Liver (tissue), 9 donors: ENCODE measurements around the gene ZMYM1. TPM values are rescaled to one million over a fixed set of nuclear protein-coding genes. Genes with fewer than 3 reads are reported as not detected.

Experiments used
- DNase-seq: peaks from one replicate; pipeline ENCODE4 v3.0.0-alpha.2; 2017; ENCODE audit warnings: low spot score
- H3K27ac ChIP-seq, 2 donors: one replicate each; pipeline ENCODE4 v1.7.0; 2013; ENCODE audit warnings: inconsistent platforms in 2 of 2, low read length in 2 of 2, control low read depth in 1 of 2, low read depth in 1 of 2, mild to moderate bottlenecking in 1 of 2
- H3K27me3 ChIP-seq, 4 donors: one replicate each; pipeline versions ENCODE4 v1.6.1 to v1.7.0; 2013; ENCODE audit warnings: low read length in 3 of 4, inconsistent platforms in 1 of 4, mild to moderate bottlenecking in 1 of 4, moderate library complexity in 1 of 4; ENCODE audit not compliant: control insufficient read depth in 4 of 4, insufficient read depth in 4 of 4
- H3K36me3 ChIP-seq, 4 donors: one replicate each; pipeline versions ENCODE4 v1.6.1 to v1.7.0; 2013; ENCODE audit warnings: low read length in 3 of 4, mild to moderate bottlenecking in 3 of 4, low read depth in 1 of 4, moderate library complexity in 1 of 4; ENCODE audit not compliant: control insufficient read depth in 4 of 4, insufficient read depth in 3 of 4
- H3K4me1 ChIP-seq, 4 donors: one replicate each; pipeline versions ENCODE4 v1.6.1 to v1.7.0; 2013; ENCODE audit warnings: low read length in 3 of 4, mild to moderate bottlenecking in 3 of 4, moderate library complexity in 1 of 4; ENCODE audit not compliant: control insufficient read depth in 4 of 4, insufficient read depth in 4 of 4
- H3K4me3 ChIP-seq, 3 donors: one replicate each; pipeline versions ENCODE4 v1.6.1 to v1.7.0; 2013; ENCODE audit warnings: low read length in 3 of 3, control low read depth in 1 of 3, low read depth in 1 of 3, mild to moderate bottlenecking in 1 of 3
- H3K9ac ChIP-seq, 2 donors: one replicate each; pipeline ENCODE4 v1.7.0; 2013; ENCODE audit warnings: low read length in 2 of 2, mild to moderate bottlenecking in 2 of 2, moderate library complexity in 2 of 2, control low read depth in 1 of 2, low read depth in 1 of 2
- H3K9me3 ChIP-seq, 4 donors: one replicate each; pipeline versions ENCODE4 v1.6.1 to v1.7.0; 2013; ENCODE audit warnings: low read length in 3 of 4; ENCODE audit not compliant: control insufficient read depth in 4 of 4
- EGR1 ChIP-seq, 2 donors: IDR thresholded peaks; 2 replicates each; pipeline ENCODE4 v1.6.1; 2016 to 2018; ENCODE audit warnings: antibody characterized with exemption in 2 of 2, low read depth in 2 of 2
- FOXA1 ChIP-seq: IDR thresholded peaks from 2 replicates; pipeline ENCODE4 v1.6.1; 2016; ENCODE audit warnings: antibody characterized with exemption
- FOXA2 ChIP-seq: IDR thresholded peaks from 2 replicates; pipeline ENCODE4 v1.6.1; 2016; ENCODE audit warnings: antibody characterized with exemption
- GABPA ChIP-seq, 2 donors: IDR thresholded peaks in 1 of 2; conservative IDR thresholded peaks in 1 of 2; 2 replicates each; pipeline ENCODE4 v1.6.1; 2016; ENCODE audit warnings: antibody characterized with exemption in 2 of 2, mild to moderate bottlenecking in 1 of 2, moderate library complexity in 1 of 2
- HNF4A ChIP-seq, 2 donors: conservative IDR thresholded peaks; 2 replicates each; pipeline ENCODE4 v1.6.1; 2016; ENCODE audit warnings: antibody characterized with exemption in 2 of 2, mild to moderate bottlenecking in 2 of 2
- HNF4G ChIP-seq: IDR thresholded peaks from 2 replicates; pipeline ENCODE4 v1.6.1; 2016; ENCODE audit warnings: antibody characterized with exemption
- NR2F2 ChIP-seq: IDR thresholded peaks from 2 replicates; pipeline ENCODE4 v1.6.1; 2016; ENCODE audit warnings: antibody characterized with exemption
- RAD21 ChIP-seq, 2 donors: IDR thresholded peaks; 2 replicates each; pipeline ENCODE4 v1.6.1; 2016; ENCODE audit warnings: antibody characterized with exemption in 2 of 2, mild to moderate bottlenecking in 2 of 2
- RXRA ChIP-seq, 2 donors: IDR thresholded peaks; 2 replicates each; pipeline ENCODE4 v1.6.1; 2017 to 2018; ENCODE audit warnings: antibody characterized with exemption in 2 of 2, mild to moderate bottlenecking in 1 of 2
- SP1 ChIP-seq: IDR thresholded peaks from 2 replicates; pipeline ENCODE4 v1.6.1; 2018; ENCODE audit warnings: antibody characterized with exemption, mild to moderate bottlenecking
- TAF1 ChIP-seq: conservative IDR thresholded peaks from 2 replicates; pipeline ENCODE4 v1.6.1; 2016; ENCODE audit warnings: antibody characterized with exemption, mild to moderate bottlenecking
- WGBS: extraction: QIAGEN DNeasy Blood & Tissue Kit; methylation state at CpG from one replicate; pipeline ENCODE4 v1.1.7; 2013; 5-methylcytosine and 5-hydroxymethylcytosine counted together
- polyA plus RNA-seq, 2 donors: library from polyadenylated mRNA; stranded (reverse) in 1 of 2; unstranded in 1 of 2; fragments of 200-250 nt in 1 of 2; fragments of >200 nt in 1 of 2; fragmentation: Nextera tagmentation in 1 of 2; extraction: Ambion mirVana in 1 of 2; gene quantifications; one replicate each; pipeline versions ENCODE4 v1.2.1 to v1.2.3, GENCODE V29; 2013 to 2015
- total RNA-seq, 2 donors: library from RNA; depleted of rRNA; stranded (reverse); fragments of >200 nt; gene quantifications; one replicate each; pipeline ENCODE4 v1.2.3, GENCODE V29; 2014
- TF ChIP-seq, protein P1 (sequence below): IDR thresholded peaks from 2 replicates; pipeline ENCODE4 v1.6.1; 2016; ENCODE audit warnings: antibody characterized with exemption
- TF ChIP-seq, protein P2 (sequence below): IDR thresholded peaks from 2 replicates; pipeline ENCODE4 v1.6.1; 2016; ENCODE audit warnings: antibody characterized with exemption
- TF ChIP-seq, protein P3 (sequence below): IDR thresholded peaks from 2 replicates; pipeline ENCODE4 v1.6.1; 2016; ENCODE audit warnings: antibody characterized with exemption, mild to moderate bottlenecking
- TF ChIP-seq, protein P4 (sequence below): fragments of 150-350 bp; IDR thresholded peaks from 2 replicates; pipeline ENCODE4 v1.5.1; 2017; ENCODE audit warnings: improper control_type of control experiment, low read depth, low read length; ENCODE audit not compliant: missing input control
- donor health status: healthy.
- donor health status: healthy.
- donor health status: healthy.
- donor health status: healthy.
- donor health status: healthy.

Gene ZMYM1
- total and polyA plus RNA-seq, 4 donors: 2.0 to 10.8 (median 5.7) TPM

- Histone ChIP-seq H3K9me3 (no peaks in the 10 kb centered on the region), H3K27ac (peak overlapping the region; percentile 2 to 28), H3K4me1 (peaks cover 0 to 8% (median under 1%) of the 10 kb centered on the region in 4 donors), H3K4me3 (peak overlapping the region in 2 of 3 donors; percentile 33 to 52), H3K9ac (peak overlapping the region in 1 of 2 donors; percentile 38), H3K36me3 (no peaks in the 10 kb centered on the region), H3K27me3 (no peaks in the 10 kb centered on the region)
- 16% methylated on average over 36 of the region's 36 CpGs for WGBS
- no peak for TF ChIP-seq EGR1 (IDR thresholded peaks at IDR 0.05; ENCODE audit: low read depth in 2 of 2)
- TF ChIP-seq GABPA (IDR thresholded peaks at IDR 0.05 in 1 of 2, conservative IDR thresholded peaks at IDR 0.05 in 1 of 2): no peak
- TF ChIP-seq, protein P1, sequence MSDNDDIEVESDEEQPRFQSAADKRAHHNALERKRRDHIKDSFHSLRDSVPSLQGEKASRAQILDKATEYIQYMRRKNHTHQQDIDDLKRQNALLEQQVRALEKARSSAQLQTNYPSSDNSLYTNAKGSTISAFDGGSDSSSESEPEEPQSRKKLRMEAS: no peak
- TF ChIP-seq RXRA (IDR thresholded peaks at IDR 0.05): no peak
- no peak for TF ChIP-seq HNF4A (conservative IDR thresholded peaks at IDR 0.05)
- TF ChIP-seq, protein P2, sequence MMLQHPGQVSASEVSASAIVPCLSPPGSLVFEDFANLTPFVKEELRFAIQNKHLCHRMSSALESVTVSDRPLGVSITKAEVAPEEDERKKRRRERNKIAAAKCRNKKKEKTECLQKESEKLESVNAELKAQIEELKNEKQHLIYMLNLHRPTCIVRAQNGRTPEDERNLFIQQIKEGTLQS: no peak
- no peak for TF ChIP-seq FOXA2
- no peak for TF ChIP-seq SP1
- no peak for TF ChIP-seq TAF1
- no peak for TF ChIP-seq FOXA1
- DNase-seq: peak; percentile 35
Observed at GRCh38 chr1:35120458-35121133, 41.4 kb downstream of the ZMYM1 start.

DNA sequence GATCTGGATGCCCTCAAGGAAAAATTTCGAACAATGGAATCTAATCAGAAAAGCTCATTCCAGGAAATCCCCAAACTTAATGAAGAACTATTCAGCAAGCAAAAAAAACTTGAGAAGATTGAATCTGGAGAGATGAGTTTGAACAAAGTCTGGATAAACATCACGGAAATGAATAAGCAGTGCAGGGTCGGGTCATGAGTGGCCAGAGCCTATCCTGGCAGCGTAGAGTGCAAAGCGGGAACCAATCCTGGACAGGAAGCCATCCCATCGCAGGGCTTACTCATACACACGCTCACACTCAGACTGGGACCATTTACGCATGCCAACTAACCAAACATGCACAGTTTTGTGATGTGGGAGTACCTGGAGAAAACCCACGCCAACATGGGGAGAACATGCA lies 43.1 kb downstream of the ZMYM1 start:
- Histone ChIP-seq H3K9me3 (no peaks in the 10 kb centered on the region), H3K4me3 (no peak overlapping the region), H3K27ac (no peak overlapping the region), H3K36me3 (no peaks in the 10 kb centered on the region), H3K4me1 (peaks cover 0 to 8% (median under 1%) of the 10 kb centered on the region in 4 donors), H3K27me3 (no peaks in the 10 kb centered on the region), H3K9ac (no peak overlapping the region)
- TF ChIP-seq, protein P3, sequence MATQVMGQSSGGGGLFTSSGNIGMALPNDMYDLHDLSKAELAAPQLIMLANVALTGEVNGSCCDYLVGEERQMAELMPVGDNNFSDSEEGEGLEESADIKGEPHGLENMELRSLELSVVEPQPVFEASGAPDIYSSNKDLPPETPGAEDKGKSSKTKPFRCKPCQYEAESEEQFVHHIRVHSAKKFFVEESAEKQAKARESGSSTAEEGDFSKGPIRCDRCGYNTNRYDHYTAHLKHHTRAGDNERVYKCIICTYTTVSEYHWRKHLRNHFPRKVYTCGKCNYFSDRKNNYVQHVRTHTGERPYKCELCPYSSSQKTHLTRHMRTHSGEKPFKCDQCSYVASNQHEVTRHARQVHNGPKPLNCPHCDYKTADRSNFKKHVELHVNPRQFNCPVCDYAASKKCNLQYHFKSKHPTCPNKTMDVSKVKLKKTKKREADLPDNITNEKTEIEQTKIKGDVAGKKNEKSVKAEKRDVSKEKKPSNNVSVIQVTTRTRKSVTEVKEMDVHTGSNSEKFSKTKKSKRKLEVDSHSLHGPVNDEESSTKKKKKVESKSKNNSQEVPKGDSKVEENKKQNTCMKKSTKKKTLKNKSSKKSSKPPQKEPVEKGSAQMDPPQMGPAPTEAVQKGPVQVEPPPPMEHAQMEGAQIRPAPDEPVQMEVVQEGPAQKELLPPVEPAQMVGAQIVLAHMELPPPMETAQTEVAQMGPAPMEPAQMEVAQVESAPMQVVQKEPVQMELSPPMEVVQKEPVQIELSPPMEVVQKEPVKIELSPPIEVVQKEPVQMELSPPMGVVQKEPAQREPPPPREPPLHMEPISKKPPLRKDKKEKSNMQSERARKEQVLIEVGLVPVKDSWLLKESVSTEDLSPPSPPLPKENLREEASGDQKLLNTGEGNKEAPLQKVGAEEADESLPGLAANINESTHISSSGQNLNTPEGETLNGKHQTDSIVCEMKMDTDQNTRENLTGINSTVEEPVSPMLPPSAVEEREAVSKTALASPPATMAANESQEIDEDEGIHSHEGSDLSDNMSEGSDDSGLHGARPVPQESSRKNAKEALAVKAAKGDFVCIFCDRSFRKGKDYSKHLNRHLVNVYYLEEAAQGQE: no peak
- TF ChIP-seq NR2F2 (no peak), TAF1 (no peak), RAD21 (IDR thresholded peaks at IDR 0.05) (no peak), HNF4G (no peak), EGR1 (IDR thresholded peaks at IDR 0.05; ENCODE audit: low read depth in 2 of 2) (no peak), GABPA (IDR thresholded peaks at IDR 0.05 in 1 of 2, conservative IDR thresholded peaks at IDR 0.05 in 1 of 2) (no peak)
- TF ChIP-seq, protein P1: no peak
- TF ChIP-seq, protein P4, sequence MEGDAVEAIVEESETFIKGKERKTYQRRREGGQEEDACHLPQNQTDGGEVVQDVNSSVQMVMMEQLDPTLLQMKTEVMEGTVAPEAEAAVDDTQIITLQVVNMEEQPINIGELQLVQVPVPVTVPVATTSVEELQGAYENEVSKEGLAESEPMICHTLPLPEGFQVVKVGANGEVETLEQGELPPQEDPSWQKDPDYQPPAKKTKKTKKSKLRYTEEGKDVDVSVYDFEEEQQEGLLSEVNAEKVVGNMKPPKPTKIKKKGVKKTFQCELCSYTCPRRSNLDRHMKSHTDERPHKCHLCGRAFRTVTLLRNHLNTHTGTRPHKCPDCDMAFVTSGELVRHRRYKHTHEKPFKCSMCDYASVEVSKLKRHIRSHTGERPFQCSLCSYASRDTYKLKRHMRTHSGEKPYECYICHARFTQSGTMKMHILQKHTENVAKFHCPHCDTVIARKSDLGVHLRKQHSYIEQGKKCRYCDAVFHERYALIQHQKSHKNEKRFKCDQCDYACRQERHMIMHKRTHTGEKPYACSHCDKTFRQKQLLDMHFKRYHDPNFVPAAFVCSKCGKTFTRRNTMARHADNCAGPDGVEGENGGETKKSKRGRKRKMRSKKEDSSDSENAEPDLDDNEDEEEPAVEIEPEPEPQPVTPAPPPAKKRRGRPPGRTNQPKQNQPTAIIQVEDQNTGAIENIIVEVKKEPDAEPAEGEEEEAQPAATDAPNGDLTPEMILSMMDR: no peak
- WGBS: 89% methylated on average over 9 of the region's 9 CpGs
- no peak for DNase-seq
